Uterus (tissue), 4 donors: Measurements from ENCODE around the gene GABRG3. TPM values are rescaled to one million over a fixed set of nuclear protein-coding genes. Genes with fewer than 3 reads are reported as not detected.

Experiments
- DNase-seq, 2 donors: peaks; one replicate each; pipeline ENCODE4 v3.0.0-alpha.2; 2019 to 2020
- H3K27ac ChIP-seq, 2 donors: fragments of 200-600 bp; sonication (generic); 1 replicate in 1 of 2; 2 replicates in 1 of 2; pipeline ENCODE4 v1.5.1; 2016 to 2018
- H3K27me3 ChIP-seq, 2 donors: fragments of 200-600 bp; sonication (generic); one replicate each; pipeline ENCODE4 v1.5.1; 2018 to 2019; ENCODE audit warnings: control low read depth in 1 of 2
- H3K36me3 ChIP-seq, 2 donors: fragments of 200-600 bp; sonication (generic); one replicate each; pipeline ENCODE4 v1.5.1; 2019; ENCODE audit warnings: control low read depth in 1 of 2
- H3K4me1 ChIP-seq, 2 donors: fragments of 200-600 bp; sonication (generic); one replicate each; pipeline ENCODE4 v1.5.1; 2018 to 2019; ENCODE audit warnings: control low read depth in 1 of 2
- H3K4me3 ChIP-seq, 2 donors: fragments of 200-600 bp; sonication (generic); 1 replicate in 1 of 2; 2 replicates in 1 of 2; pipeline ENCODE4 v1.5.1; 2018 to 2019; ENCODE audit warnings: mild to moderate bottlenecking in 1 of 2
- H3K9me3 ChIP-seq, 2 donors: fragments of 200-600 bp; sonication (generic); one replicate each; pipeline ENCODE4 v1.5.1; 2019; ENCODE audit warnings: control low read depth in 1 of 2
- POLR2A ChIP-seq, 2 donors: fragments of 450-650 bp; IDR thresholded peaks; one replicate each; pipeline ENCODE4 v1.6.1; 2016; ENCODE audit warnings: antibody characterized with exemption in 2 of 2, mild to moderate bottlenecking in 1 of 2, moderate library complexity in 1 of 2
- intact Hi-C: fragments of 100-400 bp; cut with DNase I; formaldehyde crosslinking; loops from one replicate; pipeline ENCODE4 v1.15.1; 2023; ENCODE audit warnings: low total_unique reads
- total RNA-seq, 4 donors: library from RNA; depleted of rRNA in 3 of 4; stranded (reverse); fragments of >200 nt in 3 of 4; gene quantifications; one replicate each; pipeline versions ENCODE4 v1.1.0 to v1.2.4, GENCODE V29; 2014 to 2023
- TF ChIP-seq, protein P1 (sequence below), 4 experiments: fragments of 200-600 bp in 2 of 4; fragments of 450-650 bp in 2 of 4; sonication (generic) in 2 of 4; IDR thresholded peaks; one replicate each; pipeline ENCODE4 v1.5.1; 2016 to 2019; ENCODE audit warnings: antibody characterized with exemption in 4 of 4, mild to moderate bottlenecking in 2 of 4, moderate library complexity in 1 of 4
- donor health status: DM: yes; HTN: yes; CAD: no.

GABRG3 gene
- total RNA-seq, 4 donors from 2014 or later, result 3.0 TPM; not detected in 3

DNA sequence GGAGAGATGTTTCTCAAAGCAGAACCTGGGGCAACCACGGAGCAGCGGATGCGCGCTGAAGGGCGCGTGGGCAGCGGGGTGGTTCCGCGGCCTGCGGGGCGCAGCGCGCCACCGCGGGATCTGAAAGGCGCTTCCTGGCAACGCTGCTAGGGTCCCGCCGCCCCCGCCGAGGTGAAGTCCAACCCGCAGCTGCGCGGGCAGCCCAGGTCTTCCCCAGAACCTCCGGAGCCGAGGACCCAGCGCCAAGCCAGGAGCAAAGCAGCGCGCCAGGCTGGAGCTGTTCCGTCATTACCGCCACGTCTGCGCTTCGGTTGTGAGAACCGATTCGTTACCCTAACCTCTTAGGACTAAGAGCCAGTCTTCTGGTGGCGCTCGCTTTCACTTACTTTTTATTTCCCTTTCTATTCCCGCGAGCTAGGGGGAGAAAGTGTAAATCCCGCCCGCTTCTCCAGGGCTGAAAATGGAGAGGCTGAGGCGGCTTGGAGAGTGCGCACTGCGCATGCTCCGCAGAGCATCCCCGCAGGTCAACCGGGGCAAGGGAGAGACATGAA, 3.2 kb upstream of the GABRG3 start:
- intact Hi-C loops, result no loop called here
- H3K36me3 ChIP-seq, result no peaks in the 10 kb centered on the region
- no peak overlapping the region for H3K27ac ChIP-seq
- no peak for TF ChIP-seq POLR2A (IDR thresholded peaks at IDR 0.05)
- no peaks in the 10 kb centered on the region for H3K27me3 ChIP-seq
- no peaks in the 10 kb centered on the region for H3K9me3 ChIP-seq
- H3K4me1 ChIP-seq, result no peaks in the 10 kb centered on the region
- no peak for DNase-seq
- no peak overlapping the region for H3K4me3 ChIP-seq

DNA sequence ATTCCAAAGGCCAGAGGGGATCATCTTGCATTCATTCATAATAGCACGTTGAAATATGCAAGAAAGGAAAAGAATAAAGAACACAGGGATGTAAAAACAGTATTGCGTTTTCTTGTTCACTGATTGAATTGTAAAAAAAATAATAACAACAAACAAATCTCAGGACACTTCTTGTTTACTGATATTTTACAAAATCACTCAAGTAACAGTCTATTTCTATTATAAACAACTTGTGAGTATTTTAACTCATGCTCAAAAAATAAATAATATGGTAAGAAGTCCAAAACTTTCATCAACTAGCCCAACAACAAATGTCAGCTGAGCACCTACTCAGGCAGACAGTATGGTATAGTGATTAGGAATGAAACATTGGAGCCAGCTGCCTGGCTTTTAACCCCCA, 2.2 kb upstream of the GABRG3 start:
- intact Hi-C loops, result no loop called here
- H3K27me3 ChIP-seq, result no peaks in the 10 kb centered on the region
- no peaks in the 10 kb centered on the region for H3K4me1 ChIP-seq
- no peak overlapping the region for H3K4me3 ChIP-seq
- no peak for TF ChIP-seq POLR2A (IDR thresholded peaks at IDR 0.05)
- TF ChIP-seq, protein P1, sequence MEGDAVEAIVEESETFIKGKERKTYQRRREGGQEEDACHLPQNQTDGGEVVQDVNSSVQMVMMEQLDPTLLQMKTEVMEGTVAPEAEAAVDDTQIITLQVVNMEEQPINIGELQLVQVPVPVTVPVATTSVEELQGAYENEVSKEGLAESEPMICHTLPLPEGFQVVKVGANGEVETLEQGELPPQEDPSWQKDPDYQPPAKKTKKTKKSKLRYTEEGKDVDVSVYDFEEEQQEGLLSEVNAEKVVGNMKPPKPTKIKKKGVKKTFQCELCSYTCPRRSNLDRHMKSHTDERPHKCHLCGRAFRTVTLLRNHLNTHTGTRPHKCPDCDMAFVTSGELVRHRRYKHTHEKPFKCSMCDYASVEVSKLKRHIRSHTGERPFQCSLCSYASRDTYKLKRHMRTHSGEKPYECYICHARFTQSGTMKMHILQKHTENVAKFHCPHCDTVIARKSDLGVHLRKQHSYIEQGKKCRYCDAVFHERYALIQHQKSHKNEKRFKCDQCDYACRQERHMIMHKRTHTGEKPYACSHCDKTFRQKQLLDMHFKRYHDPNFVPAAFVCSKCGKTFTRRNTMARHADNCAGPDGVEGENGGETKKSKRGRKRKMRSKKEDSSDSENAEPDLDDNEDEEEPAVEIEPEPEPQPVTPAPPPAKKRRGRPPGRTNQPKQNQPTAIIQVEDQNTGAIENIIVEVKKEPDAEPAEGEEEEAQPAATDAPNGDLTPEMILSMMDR (IDR thresholded peaks at IDR 0.05), result no peak
- no peaks in the 10 kb centered on the region for H3K36me3 ChIP-seq
- no peak overlapping the region for H3K27ac ChIP-seq
- no peak for DNase-seq
- no peaks in the 10 kb centered on the region for H3K9me3 ChIP-seq

DNA sequence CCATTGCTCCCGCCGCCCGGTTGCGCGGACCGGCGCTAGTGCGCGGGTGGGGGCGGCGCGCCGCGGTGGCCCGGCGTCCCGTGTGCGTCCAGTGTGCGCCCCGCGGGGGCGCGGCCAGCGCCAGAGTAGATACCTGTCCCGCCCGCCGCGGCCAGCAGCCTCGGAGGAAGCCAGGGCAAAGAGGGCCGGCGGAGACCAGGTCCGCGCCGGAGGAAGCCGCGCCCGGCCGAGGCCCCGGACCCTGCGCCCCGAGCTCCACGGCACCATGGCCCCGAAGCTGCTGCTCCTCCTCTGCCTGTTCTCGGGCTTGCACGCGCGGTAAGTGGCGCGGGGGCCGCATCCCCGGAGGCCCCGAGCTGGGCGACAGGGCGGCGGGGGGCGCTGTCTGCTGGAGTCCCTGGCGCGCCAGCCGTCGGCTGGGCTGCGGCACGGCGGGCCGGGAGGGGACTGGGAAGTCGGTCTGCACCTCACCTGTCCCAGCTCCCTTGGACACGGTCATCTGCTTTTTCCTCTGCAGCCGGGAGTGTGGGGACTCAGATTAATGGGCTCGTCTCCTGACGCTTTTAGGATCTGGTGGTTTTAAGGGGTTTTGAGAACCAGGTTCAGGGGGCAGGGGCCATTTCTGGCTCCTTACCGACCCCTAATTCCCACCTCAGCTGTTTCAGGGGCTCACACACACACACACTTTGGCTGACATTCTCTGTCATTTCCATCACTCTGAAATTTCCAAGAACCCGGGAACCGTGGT, 464 bp downstream of the GABRG3 start:
- H3K4me3 ChIP-seq, result no peak overlapping the region
- no peak overlapping the region for H3K27ac ChIP-seq
- DNase-seq, result no peak

DNA sequence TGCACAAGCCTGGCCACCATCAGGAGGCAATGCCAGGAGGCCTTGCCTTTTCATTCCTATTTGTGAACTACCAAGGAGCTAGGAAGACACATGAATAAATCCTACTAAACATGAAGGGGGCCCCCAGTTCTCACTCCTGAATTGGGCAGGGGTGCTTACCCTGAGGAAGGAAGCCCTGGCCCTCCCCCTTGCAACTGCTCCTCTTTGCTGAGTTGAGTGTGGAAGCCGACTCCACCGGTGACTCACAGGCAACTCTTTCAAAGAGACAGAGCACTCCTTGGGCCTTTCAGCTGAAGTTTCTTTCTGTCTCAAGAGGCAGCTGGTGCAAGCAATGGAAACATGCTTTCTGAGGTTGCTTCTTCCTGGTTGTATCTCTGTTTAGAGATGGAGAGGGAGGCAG, 1.7 kb downstream of the GABRG3 start:
- H3K27ac ChIP-seq, result no peak overlapping the region
- no peaks in the 10 kb centered on the region for H3K4me1 ChIP-seq
- no peak for TF ChIP-seq POLR2A (IDR thresholded peaks at IDR 0.05)
- TF ChIP-seq, protein P1 (IDR thresholded peaks at IDR 0.05), result no peak
- no peak overlapping the region for H3K4me3 ChIP-seq
- no peaks in the 10 kb centered on the region for H3K36me3 ChIP-seq
- intact Hi-C loops, result no loop called here
- no peaks in the 10 kb centered on the region for H3K9me3 ChIP-seq
- DNase-seq, result no peak
- H3K27me3 ChIP-seq, result no peaks in the 10 kb centered on the region

More for the DNA sequence above, 464 bp downstream of the GABRG3 start:
- Histone ChIP-seq H3K36me3 (no peaks in the 10 kb centered on the region), H3K4me1 (no peaks in the 10 kb centered on the region), H3K27me3 (no peaks in the 10 kb centered on the region), H3K9me3 (no peaks in the 10 kb centered on the region)
- TF ChIP-seq POLR2A (IDR thresholded peaks at IDR 0.05), result no peak
- TF ChIP-seq, protein P1 (IDR thresholded peaks at IDR 0.05), result no peak
- intact Hi-C loops, result no loop called here

DNA sequence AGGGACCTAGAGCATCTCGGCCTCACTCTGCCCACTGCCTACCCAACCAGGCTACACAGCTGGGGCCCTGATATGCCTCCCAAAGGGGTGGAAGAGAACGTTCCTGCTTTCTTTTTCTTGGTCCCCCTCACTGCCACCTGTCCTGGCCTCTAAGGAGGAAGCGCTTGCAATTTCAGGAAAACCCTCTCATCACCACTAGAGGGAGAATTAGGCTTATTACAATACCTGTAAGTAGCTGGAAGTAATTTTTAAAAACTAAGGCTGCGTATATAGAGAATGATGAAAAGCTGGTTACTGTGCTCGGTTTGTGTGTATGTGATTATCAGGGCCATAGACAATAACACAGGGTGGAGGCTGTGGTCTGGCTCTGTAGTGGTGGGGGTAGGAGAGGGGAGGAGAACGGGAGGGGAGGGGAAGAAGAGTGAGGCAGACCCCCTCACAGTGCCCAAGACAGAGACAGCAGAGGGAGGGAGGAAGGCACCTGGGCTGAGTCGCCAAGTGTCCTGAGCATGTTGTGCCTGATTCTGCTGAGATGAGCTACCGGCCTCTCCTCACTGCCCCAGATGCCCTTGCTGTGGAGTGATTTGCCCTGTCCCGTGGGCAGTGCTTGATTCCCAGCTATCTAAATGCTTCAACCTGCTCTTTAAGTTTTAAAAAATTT, 3.3 kb downstream of the GABRG3 start:
- no peak for DNase-seq

More for the DNA sequence above, 3.3 kb downstream of the GABRG3 start:
- H3K27ac ChIP-seq, result no peak overlapping the region
- TF ChIP-seq, protein P1 (IDR thresholded peaks at IDR 0.05), result peak in 1 of 4 experiments; percentile 4
- no peak for TF ChIP-seq POLR2A (IDR thresholded peaks at IDR 0.05)
- H3K9me3 ChIP-seq, result no peaks in the 10 kb centered on the region
- no peaks in the 10 kb centered on the region for H3K4me1 ChIP-seq
- no peak overlapping the region for H3K4me3 ChIP-seq
- intact Hi-C loops, result no loop called here
- no peaks in the 10 kb centered on the region for H3K36me3 ChIP-seq
- H3K27me3 ChIP-seq, result no peaks in the 10 kb centered on the region
